ENCODE data around the gene TIMM29.

Gene TIMM29

GRCh38 chr19:10928563-10929401 is at the start of gene TIMM29, which contains the start of gene YIPF2:
Gene TIMM29 (plus strand): TSS chr19:10928811. CDS start chr19:10928823, 12 bp downstream.
Gene YIPF2 (minus strand): TSS chr19:10928639. CDS start chr19:10928410, 229 bp downstream.
- no peaks in the 10 kb centered on the region for H3K27me3 ChIP-seq (ENCODE audit: control insufficient read depth in 5 of 5, insufficient read depth in 4 of 5, low read length in 5 of 5)
- peak within 1 kb of the TSS; percentile 38 to 90 (median 81) for H3K9ac ChIP-seq (ENCODE audit: low read length in 5 of 5)
- peak within 1 kb of the TSS; percentile 68 to 93 (median 87) for H3K4me3 ChIP-seq (ENCODE audit: low read depth in 1 of 5, low read length in 5 of 5)
- H3K9me3 ChIP-seq (ENCODE audit: control insufficient read depth in 5 of 5, low read length in 5 of 5), result no peaks in the 10 kb centered on the region
- H3K4me1 ChIP-seq (ENCODE audit: control insufficient read depth in 5 of 5, insufficient read depth in 5 of 5, low read length in 5 of 5), result peaks cover 0 to 26% (median 24%) of the 10 kb centered on the region in 5 donors
- H3K36me3 ChIP-seq (ENCODE audit: control insufficient read depth in 5 of 5, insufficient read depth in 5 of 5, low read length in 5 of 5), result peaks cover 0 to 29% (median 16%) of the 10 kb centered on the region in 5 donors
- peak within 1 kb of the TSS; percentile 70 for H3K27ac ChIP-seq (ENCODE audit: low read depth, low read length)

GRCh38 chr19:10881403-10882107 is 47.1 kb upstream of the TIMM29 start:
- H3K4me1 ChIP-seq (ENCODE audit: control insufficient read depth in 5 of 5, insufficient read depth in 5 of 5, low read length in 5 of 5), result peaks cover 0 to 27% (median 24%) of the 10 kb centered on the region in 5 donors
- no peak overlapping the region for H3K9ac ChIP-seq (ENCODE audit: low read length in 5 of 5)
- no peaks in the 10 kb centered on the region for H3K36me3 ChIP-seq (ENCODE audit: control insufficient read depth in 5 of 5, insufficient read depth in 5 of 5, low read length in 5 of 5)
- H3K9me3 ChIP-seq (ENCODE audit: control insufficient read depth in 5 of 5, low read length in 5 of 5), result no peaks in the 10 kb centered on the region
- H3K27ac ChIP-seq (ENCODE audit: low read depth, low read length), result no peak overlapping the region
- H3K27me3 ChIP-seq (ENCODE audit: control insufficient read depth in 5 of 5, insufficient read depth in 4 of 5, low read length in 5 of 5), result no peaks in the 10 kb centered on the region
- H3K4me3 ChIP-seq (ENCODE audit: low read depth in 1 of 5, low read length in 5 of 5), result no peak overlapping the region

DNA sequence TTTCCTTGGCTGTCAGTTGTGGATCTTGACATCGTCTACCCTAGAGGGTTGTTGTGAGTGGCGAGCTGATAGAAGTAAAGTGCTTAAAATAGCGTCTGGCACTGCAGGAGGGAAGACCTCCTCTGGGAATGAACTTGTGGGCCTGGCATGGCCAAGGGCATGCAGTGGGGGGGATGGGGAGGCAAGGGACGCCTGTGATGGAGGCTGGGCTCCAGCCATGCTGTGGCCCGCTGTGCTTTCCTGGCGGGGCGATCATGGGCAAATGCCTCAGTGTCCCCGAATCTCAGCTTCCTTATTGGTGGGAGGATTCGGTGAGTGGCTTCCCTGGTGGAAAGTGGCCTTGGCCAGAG is 46.5 kb upstream of the TIMM29 start:
- H3K4me3 ChIP-seq (ENCODE audit: low read depth in 1 of 5, low read length in 5 of 5), result no peak overlapping the region
- no peaks in the 10 kb centered on the region for H3K36me3 ChIP-seq (ENCODE audit: control insufficient read depth in 5 of 5, insufficient read depth in 5 of 5, low read length in 5 of 5)
- no peaks in the 10 kb centered on the region for H3K9me3 ChIP-seq (ENCODE audit: control insufficient read depth in 5 of 5, low read length in 5 of 5)
- H3K27me3 ChIP-seq (ENCODE audit: control insufficient read depth in 5 of 5, insufficient read depth in 4 of 5, low read length in 5 of 5), result no peaks in the 10 kb centered on the region
- H3K4me1 ChIP-seq (ENCODE audit: control insufficient read depth in 5 of 5, insufficient read depth in 5 of 5, low read length in 5 of 5), result peaks cover 0 to 24% (median 20%) of the 10 kb centered on the region in 5 donors
- H3K9ac ChIP-seq (ENCODE audit: low read length in 5 of 5), result no peak overlapping the region
- H3K27ac ChIP-seq (ENCODE audit: low read depth, low read length), result no peak overlapping the region

DNA sequence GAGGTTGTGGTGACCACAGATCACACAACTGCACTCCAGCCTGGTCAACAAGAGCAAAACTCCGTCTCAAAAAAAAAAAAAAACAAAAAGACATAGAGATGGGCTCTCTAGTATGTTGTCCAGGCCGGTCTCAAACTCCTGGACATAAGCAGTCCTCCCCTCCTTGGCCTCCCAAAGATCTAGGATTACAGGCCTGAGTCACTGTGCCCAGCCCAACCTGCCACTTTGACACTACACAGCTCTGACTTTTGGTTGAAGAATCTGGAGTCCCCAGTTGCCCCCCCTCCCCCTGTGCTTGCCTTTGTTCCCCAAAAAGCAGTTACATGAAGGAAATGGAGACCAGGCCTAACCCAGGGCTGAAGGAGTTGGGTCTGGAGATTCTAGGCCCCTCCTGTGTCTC is 44.3 kb upstream of the TIMM29 start:
- no peaks in the 10 kb centered on the region for H3K27me3 ChIP-seq (ENCODE audit: control insufficient read depth in 5 of 5, insufficient read depth in 4 of 5, low read length in 5 of 5)
- H3K9me3 ChIP-seq (ENCODE audit: control insufficient read depth in 5 of 5, low read length in 5 of 5), result no peaks in the 10 kb centered on the region
- H3K27ac ChIP-seq (ENCODE audit: low read depth, low read length), result no peak overlapping the region
- no peak overlapping the region for H3K9ac ChIP-seq (ENCODE audit: low read length in 5 of 5)
- H3K4me3 ChIP-seq (ENCODE audit: low read depth in 1 of 5, low read length in 5 of 5), result no peak overlapping the region
- H3K4me1 ChIP-seq (ENCODE audit: control insufficient read depth in 5 of 5, insufficient read depth in 5 of 5, low read length in 5 of 5), result peaks cover 0 to 18% (median 15%) of the 10 kb centered on the region in 5 donors
- H3K36me3 ChIP-seq (ENCODE audit: control insufficient read depth in 5 of 5, insufficient read depth in 5 of 5, low read length in 5 of 5), result no peaks in the 10 kb centered on the region

DNA sequence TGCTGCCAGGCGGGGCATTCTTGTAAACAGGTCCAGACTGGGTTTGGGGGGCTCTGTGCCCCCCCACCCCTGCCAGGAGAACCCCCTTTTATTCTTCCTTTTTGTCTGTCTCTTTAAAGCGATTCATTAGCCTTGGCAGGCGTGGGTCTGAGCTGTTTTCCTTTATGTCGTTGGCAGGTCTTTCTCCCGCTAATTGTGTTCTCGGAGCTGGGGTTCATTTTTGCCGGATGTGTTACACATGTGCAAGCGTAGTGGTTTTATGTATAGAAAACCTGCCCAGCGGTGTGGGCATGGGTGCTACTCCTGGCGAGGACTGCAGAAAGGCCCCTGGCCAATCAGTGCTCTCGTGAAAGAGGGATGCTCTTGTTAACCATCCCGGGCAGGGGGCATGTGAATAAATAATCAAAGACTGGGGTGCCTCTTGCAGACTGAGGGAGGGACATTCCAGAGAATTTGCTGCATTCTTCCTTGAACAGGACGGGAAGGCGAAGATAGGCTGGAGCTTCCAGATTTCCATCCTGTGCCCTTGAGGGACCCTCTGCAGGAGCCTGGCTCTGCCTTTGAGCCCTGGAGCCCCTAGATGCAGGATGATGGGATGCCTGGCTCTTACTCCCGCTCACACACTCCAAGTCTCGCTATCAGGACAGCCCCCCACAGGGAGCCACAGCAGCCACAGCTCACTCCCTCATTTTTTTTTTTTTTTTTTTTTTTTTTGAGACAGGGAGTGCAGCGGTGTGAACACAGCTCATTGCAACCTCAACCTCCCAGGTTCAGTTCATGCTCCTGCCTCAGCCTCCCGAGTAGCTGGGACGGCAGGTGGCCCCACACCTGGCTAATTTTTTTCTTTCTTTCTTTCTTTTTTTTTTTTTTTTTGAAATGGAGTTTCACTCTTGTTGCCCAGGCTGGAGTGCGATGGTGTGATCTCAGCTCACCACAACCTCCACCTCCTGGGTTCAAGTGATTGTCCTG is 43.1 kb upstream of the TIMM29 start:
- H3K4me1 ChIP-seq (ENCODE audit: control insufficient read depth in 5 of 5, insufficient read depth in 5 of 5, low read length in 5 of 5), result peaks cover 0 to 18% (median 15%) of the 10 kb centered on the region in 5 donors
- no peaks in the 10 kb centered on the region for H3K36me3 ChIP-seq (ENCODE audit: control insufficient read depth in 5 of 5, insufficient read depth in 5 of 5, low read length in 5 of 5)
- H3K27me3 ChIP-seq (ENCODE audit: control insufficient read depth in 5 of 5, insufficient read depth in 4 of 5, low read length in 5 of 5), result no peaks in the 10 kb centered on the region
- H3K4me3 ChIP-seq (ENCODE audit: low read depth in 1 of 5, low read length in 5 of 5), result no peak overlapping the region
- peak overlapping the region in 1 of 5 donors; percentile 38 for H3K9ac ChIP-seq (ENCODE audit: low read length in 5 of 5)
- no peaks in the 10 kb centered on the region for H3K9me3 ChIP-seq (ENCODE audit: control insufficient read depth in 5 of 5, low read length in 5 of 5)
- H3K27ac ChIP-seq (ENCODE audit: low read depth, low read length), result no peak overlapping the region

GRCh38 chr19:10887616-10888367 is 40.8 kb upstream of the TIMM29 start:
- Histone ChIP-seq H3K27ac (ENCODE audit: low read depth, low read length) (no peak overlapping the region), H3K36me3 (ENCODE audit: control insufficient read depth in 5 of 5, insufficient read depth in 5 of 5, low read length in 5 of 5) (no peaks in the 10 kb centered on the region), H3K4me3 (ENCODE audit: low read depth in 1 of 5, low read length in 5 of 5) (no peak overlapping the region), H3K4me1 (ENCODE audit: control insufficient read depth in 5 of 5, insufficient read depth in 5 of 5, low read length in 5 of 5) (peaks cover 0 to 12% (median 7%) of the 10 kb centered on the region in 5 donors), H3K9me3 (ENCODE audit: control insufficient read depth in 5 of 5, low read length in 5 of 5) (no peaks in the 10 kb centered on the region), H3K27me3 (ENCODE audit: control insufficient read depth in 5 of 5, insufficient read depth in 4 of 5, low read length in 5 of 5) (no peaks in the 10 kb centered on the region), H3K9ac (ENCODE audit: low read length in 5 of 5) (no peak overlapping the region)

- Histone ChIP-seq H3K4me1 (ENCODE audit: control insufficient read depth in 5 of 5, insufficient read depth in 5 of 5, low read length in 5 of 5) (peaks cover 0 to 10% (median 7%) of the 10 kb centered on the region in 5 donors), H3K9me3 (ENCODE audit: control insufficient read depth in 5 of 5, low read length in 5 of 5) (no peaks in the 10 kb centered on the region), H3K36me3 (ENCODE audit: control insufficient read depth in 5 of 5, insufficient read depth in 5 of 5, low read length in 5 of 5) (no peaks in the 10 kb centered on the region), H3K9ac (ENCODE audit: low read length in 5 of 5) (no peak overlapping the region), H3K4me3 (ENCODE audit: low read depth in 1 of 5, low read length in 5 of 5) (no peak overlapping the region), H3K27me3 (ENCODE audit: control insufficient read depth in 5 of 5, insufficient read depth in 4 of 5, low read length in 5 of 5) (no peaks in the 10 kb centered on the region), H3K27ac (ENCODE audit: low read depth, low read length) (no peak overlapping the region)
Observed at GRCh38 chr19:10888421-10888866, 40.2 kb upstream of the TIMM29 start.

GRCh38 chr19:10889880-10890279 is 38.7 kb upstream of the TIMM29 start:
- no peaks in the 10 kb centered on the region for H3K9me3 ChIP-seq (ENCODE audit: control insufficient read depth in 5 of 5, low read length in 5 of 5)
- H3K27me3 ChIP-seq (ENCODE audit: control insufficient read depth in 5 of 5, insufficient read depth in 4 of 5, low read length in 5 of 5), result no peaks in the 10 kb centered on the region
- H3K27ac ChIP-seq (ENCODE audit: low read depth, low read length), result no peak overlapping the region
- no peaks in the 10 kb centered on the region for H3K36me3 ChIP-seq (ENCODE audit: control insufficient read depth in 5 of 5, insufficient read depth in 5 of 5, low read length in 5 of 5)
- H3K9ac ChIP-seq (ENCODE audit: low read length in 5 of 5), result no peak overlapping the region
- peaks cover 0 to 10% (median 7%) of the 10 kb centered on the region in 5 donors for H3K4me1 ChIP-seq (ENCODE audit: control insufficient read depth in 5 of 5, insufficient read depth in 5 of 5, low read length in 5 of 5)
- no peak overlapping the region for H3K4me3 ChIP-seq (ENCODE audit: low read depth in 1 of 5, low read length in 5 of 5)

Measured in subcutaneous abdominal adipose tissue (tissue), 5 donors.